ENCODE results near the gene GPR39. TPM values are rescaled to one million over a fixed set of nuclear protein-coding genes. Genes with fewer than 3 reads are reported as not detected.

GPR39 gene
- total RNA-seq, 1 experiment from 2014 or later, result 9.0 TPM

DNA sequence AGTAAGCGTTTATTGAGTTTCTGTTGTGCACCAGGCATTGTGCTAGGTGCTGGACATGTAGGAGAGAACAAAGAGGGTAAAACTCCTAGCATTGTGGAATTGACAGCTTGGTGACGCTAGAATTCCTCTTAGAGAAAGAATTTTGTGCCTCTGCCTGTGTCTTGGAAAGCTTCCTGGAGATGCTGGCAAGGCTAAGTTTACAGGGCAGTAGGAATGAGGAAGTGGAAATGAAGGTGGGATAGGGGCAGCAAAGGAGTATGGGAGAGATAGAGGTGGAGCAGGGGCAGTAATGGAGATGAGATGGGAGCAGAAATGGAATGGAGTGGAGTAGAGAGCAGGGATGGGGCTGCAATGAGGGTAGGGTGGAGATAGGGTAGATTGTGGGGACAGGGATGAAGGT lies 29.8 kb downstream of the GPR39 start:
- Histone ChIP-seq H3K36me3 (ENCODE audit: control insufficient read depth, insufficient read depth, low read length) (no peaks in the 10 kb centered on the region), H3K9me3 (ENCODE audit: control insufficient read depth, insufficient read depth, low read depth, low read length) (no peaks in the 10 kb centered on the region), H3K4me1 (ENCODE audit: control insufficient read depth, insufficient read depth, low read length) (peaks cover 15% of the 10 kb centered on the region), H3K4me3 (ENCODE audit: low read depth in 2 of 2, low read length in 2 of 2) (no peak overlapping the region), H3K27ac (ENCODE audit: low read length) (no peak overlapping the region), H3K27me3 (ENCODE audit: control insufficient read depth, insufficient read depth, low read length) (no peaks in the 10 kb centered on the region)
- POLR2A ChIA-PET, result no interaction called here
- intact Hi-C loops (cut with micrococcal nuclease; ENCODE audit: unreplicated experiment), result no loop called here
- DNase-seq (ENCODE audit: low read depth, low spot score), result no peak
- CTCF ChIA-PET, result no interaction called here
- ATAC-seq, result no peak
- in situ Hi-C loops (cut with HindIII; ENCODE audit: low pct_unique_long_range_greater_than_20kb, low sequenced_read_pairs), result no loop called here
- TF ChIP-seq SIN3A (IDR thresholded peaks at IDR 0.05; ENCODE audit: borderline replicate concordance, insufficient read depth, low read depth, low read length) (no peak), TCF7L2 (IDR thresholded peaks at IDR 0.05; ENCODE audit: low read depth, low read length) (no peak), POLR2AphosphoS5 (IDR thresholded peaks at IDR 0.05; ENCODE audit: low read depth, low read length) (no peak)
- TF ChIP-seq, protein P1, sequence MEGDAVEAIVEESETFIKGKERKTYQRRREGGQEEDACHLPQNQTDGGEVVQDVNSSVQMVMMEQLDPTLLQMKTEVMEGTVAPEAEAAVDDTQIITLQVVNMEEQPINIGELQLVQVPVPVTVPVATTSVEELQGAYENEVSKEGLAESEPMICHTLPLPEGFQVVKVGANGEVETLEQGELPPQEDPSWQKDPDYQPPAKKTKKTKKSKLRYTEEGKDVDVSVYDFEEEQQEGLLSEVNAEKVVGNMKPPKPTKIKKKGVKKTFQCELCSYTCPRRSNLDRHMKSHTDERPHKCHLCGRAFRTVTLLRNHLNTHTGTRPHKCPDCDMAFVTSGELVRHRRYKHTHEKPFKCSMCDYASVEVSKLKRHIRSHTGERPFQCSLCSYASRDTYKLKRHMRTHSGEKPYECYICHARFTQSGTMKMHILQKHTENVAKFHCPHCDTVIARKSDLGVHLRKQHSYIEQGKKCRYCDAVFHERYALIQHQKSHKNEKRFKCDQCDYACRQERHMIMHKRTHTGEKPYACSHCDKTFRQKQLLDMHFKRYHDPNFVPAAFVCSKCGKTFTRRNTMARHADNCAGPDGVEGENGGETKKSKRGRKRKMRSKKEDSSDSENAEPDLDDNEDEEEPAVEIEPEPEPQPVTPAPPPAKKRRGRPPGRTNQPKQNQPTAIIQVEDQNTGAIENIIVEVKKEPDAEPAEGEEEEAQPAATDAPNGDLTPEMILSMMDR (IDR thresholded peaks at IDR 0.05), result no peak
- TF ChIP-seq, protein P2, sequence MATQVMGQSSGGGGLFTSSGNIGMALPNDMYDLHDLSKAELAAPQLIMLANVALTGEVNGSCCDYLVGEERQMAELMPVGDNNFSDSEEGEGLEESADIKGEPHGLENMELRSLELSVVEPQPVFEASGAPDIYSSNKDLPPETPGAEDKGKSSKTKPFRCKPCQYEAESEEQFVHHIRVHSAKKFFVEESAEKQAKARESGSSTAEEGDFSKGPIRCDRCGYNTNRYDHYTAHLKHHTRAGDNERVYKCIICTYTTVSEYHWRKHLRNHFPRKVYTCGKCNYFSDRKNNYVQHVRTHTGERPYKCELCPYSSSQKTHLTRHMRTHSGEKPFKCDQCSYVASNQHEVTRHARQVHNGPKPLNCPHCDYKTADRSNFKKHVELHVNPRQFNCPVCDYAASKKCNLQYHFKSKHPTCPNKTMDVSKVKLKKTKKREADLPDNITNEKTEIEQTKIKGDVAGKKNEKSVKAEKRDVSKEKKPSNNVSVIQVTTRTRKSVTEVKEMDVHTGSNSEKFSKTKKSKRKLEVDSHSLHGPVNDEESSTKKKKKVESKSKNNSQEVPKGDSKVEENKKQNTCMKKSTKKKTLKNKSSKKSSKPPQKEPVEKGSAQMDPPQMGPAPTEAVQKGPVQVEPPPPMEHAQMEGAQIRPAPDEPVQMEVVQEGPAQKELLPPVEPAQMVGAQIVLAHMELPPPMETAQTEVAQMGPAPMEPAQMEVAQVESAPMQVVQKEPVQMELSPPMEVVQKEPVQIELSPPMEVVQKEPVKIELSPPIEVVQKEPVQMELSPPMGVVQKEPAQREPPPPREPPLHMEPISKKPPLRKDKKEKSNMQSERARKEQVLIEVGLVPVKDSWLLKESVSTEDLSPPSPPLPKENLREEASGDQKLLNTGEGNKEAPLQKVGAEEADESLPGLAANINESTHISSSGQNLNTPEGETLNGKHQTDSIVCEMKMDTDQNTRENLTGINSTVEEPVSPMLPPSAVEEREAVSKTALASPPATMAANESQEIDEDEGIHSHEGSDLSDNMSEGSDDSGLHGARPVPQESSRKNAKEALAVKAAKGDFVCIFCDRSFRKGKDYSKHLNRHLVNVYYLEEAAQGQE (IDR thresholded peaks at IDR 0.05; ENCODE audit: insufficient read depth in 1 of 2, low read depth in 2 of 2, low read length in 1 of 2), result no peak
- no TSS peak for BruUV-seq (replicated peaks)

DNA sequence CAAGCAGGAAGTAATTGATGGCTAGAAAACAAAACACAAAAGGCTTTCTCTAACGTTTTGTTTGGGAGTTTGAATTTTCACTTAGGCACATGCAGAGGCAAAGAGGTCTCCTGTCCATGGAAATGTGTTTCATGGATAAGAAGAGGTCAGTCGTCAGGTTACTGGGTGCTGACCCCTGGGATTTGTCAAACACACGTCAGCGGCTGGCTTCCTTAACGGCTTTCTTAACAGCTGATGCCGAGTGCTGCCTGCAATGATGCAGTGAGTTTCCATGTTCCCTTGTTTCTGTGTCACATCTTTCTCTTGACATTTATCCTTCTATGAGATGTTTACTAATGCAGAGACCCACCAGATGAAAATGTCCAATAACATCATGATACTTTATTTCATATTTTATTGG lies 31.7 kb downstream of the GPR39 start:
- ChIA-PET POLR2A (no interaction called here), CTCF (interaction anchor here (1.3 kb wide), 1 partner anchor 9 kb away, joined by 4 read pairs; no protein-coding TSS in a partner anchor)
- TF ChIP-seq, protein P1 (IDR thresholded peaks at IDR 0.05), result no peak
- TF ChIP-seq, protein P2 (IDR thresholded peaks at IDR 0.05; ENCODE audit: insufficient read depth in 1 of 2, low read depth in 2 of 2, low read length in 1 of 2), result no peak
- TF ChIP-seq SIN3A (IDR thresholded peaks at IDR 0.05; ENCODE audit: borderline replicate concordance, insufficient read depth, low read depth, low read length) (no peak), POLR2AphosphoS5 (IDR thresholded peaks at IDR 0.05; ENCODE audit: low read depth, low read length) (no peak), TCF7L2 (IDR thresholded peaks at IDR 0.05; ENCODE audit: low read depth, low read length) (no peak)
- Histone ChIP-seq H3K27ac (ENCODE audit: low read length) (peak overlapping the region; percentile 51; the same call in 1 of the 2 replicates), H3K4me3 (ENCODE audit: low read depth in 2 of 2, low read length in 2 of 2) (peak overlapping the region in 1 of 2 experiments; percentile 29; a peak in 1 of 4 replicates), H3K27me3 (ENCODE audit: control insufficient read depth, insufficient read depth, low read length) (no peaks in the 10 kb centered on the region), H3K4me1 (ENCODE audit: control insufficient read depth, insufficient read depth, low read length) (peaks cover 7% of the 10 kb centered on the region), H3K36me3 (ENCODE audit: control insufficient read depth, insufficient read depth, low read length) (no peaks in the 10 kb centered on the region), H3K9me3 (ENCODE audit: control insufficient read depth, insufficient read depth, low read depth, low read length) (no peaks in the 10 kb centered on the region)
- no TSS peak for BruUV-seq (replicated peaks)
- ATAC-seq (peak; percentile 75), DNase-seq (ENCODE audit: low read depth, low spot score) (no peak)
- in situ Hi-C loops (cut with HindIII; ENCODE audit: low pct_unique_long_range_greater_than_20kb, low sequenced_read_pairs), result no loop called here
- intact Hi-C loops (cut with micrococcal nuclease; ENCODE audit: unreplicated experiment), result no loop called here

Data from Panc1 (cell line).